Adrenal gland (tissue), 12 donors: Measurements from ENCODE around the gene GLT8D2. TPM values are rescaled to one million over a fixed set of nuclear protein-coding genes. Genes with fewer than 3 reads are reported as not detected.
"Not testable (repeated sequence)": the region's sequence is repeated elsewhere in the genome, so short reads cannot be mapped to it uniquely, and the experiment has no call there.

Experiments used
- DNase-seq, 7 donors: peaks; one replicate each; pipeline ENCODE4 v3.0.0-alpha.2; 2019 to 2020
- H3K27ac ChIP-seq, 5 donors: fragments of 200-600 bp; sonication (generic) in 4 of 5; 1 replicate in 3 of 5; 2 replicates in 2 of 5; pipeline versions ENCODE4 v1.5.1 to v1.8.0; 2016 to 2020; ENCODE audit warnings: mild to moderate bottlenecking in 1 of 5
- H3K27me3 ChIP-seq: fragments of 200-600 bp; 2 replicates; pipeline ENCODE4 v1.8.0; 2021
- H3K36me3 ChIP-seq, 2 donors: fragments of 200-600 bp; replicated peaks in 1 of 2; 1 replicate in 1 of 2; 2 replicates in 1 of 2; pipeline versions ENCODE4 v1.5.1 to v1.8.0; 2018 to 2022
- H3K4me1 ChIP-seq, 2 donors: fragments of 200-600 bp; replicated peaks in 1 of 2; 1 replicate in 1 of 2; 2 replicates in 1 of 2; pipeline versions ENCODE4 v1.5.1 to v1.8.0; 2018 to 2021
- H3K4me3 ChIP-seq, 4 donors: fragments of 200-600 bp; sonication (generic) in 3 of 4; one replicate each; pipeline ENCODE4 v1.5.1; 2016 to 2018
- H3K9me3 ChIP-seq, 3 donors: fragments of 200-600 bp; sonication (generic) in 1 of 3; replicated peaks in 1 of 3; 1 replicate in 2 of 3; 2 replicates in 1 of 3; pipeline versions ENCODE4 v1.5.1 to v1.8.0; 2016 to 2021
- CTCF ChIP-seq, 6 experiments: fragments of 450-650 bp in 4 of 6; fragments of 200-600 bp in 2 of 6; sonication (generic) in 1 of 6; IDR thresholded peaks; 1 replicate in 5 of 6; 2 replicates in 1 of 6; pipeline versions ENCODE4 v1.5.1 to v1.8.0; 2016 to 2021; ENCODE audit warnings: antibody characterized with exemption in 6 of 6, mild to moderate bottlenecking in 2 of 6, moderate library complexity in 1 of 6
- POLR2A ChIP-seq, 2 donors: fragments of 450-650 bp; IDR thresholded peaks; one replicate each; pipeline ENCODE4 v1.6.1; 2017; ENCODE audit warnings: antibody characterized with exemption in 2 of 2, mild to moderate bottlenecking in 2 of 2, moderate library complexity in 1 of 2
- WGBS, 4 donors: extraction: QIAGEN DNeasy Blood & Tissue Kit in 2 of 4; methylation state at CpG; one replicate each; pipeline versions ENCODE4 v1.1.5 to v1.1.7; 2013 to 2017; 5-methylcytosine and 5-hydroxymethylcytosine counted together
- intact Hi-C, 2 donors: fragments of 100-400 bp; cut with DNase I; formaldehyde crosslinking; loops; one replicate each; pipeline versions ENCODE4 v1.14.1 to v1.15.0; 2022 to 2023
- polyA plus RNA-seq, 3 donors: library from polyadenylated mRNA; stranded (reverse); fragments of 200-250 nt in 2 of 3; fragments of 350-450 nt in 1 of 3; fragmentation: Illumina TruSeq in 1 of 3; extraction: RNeasy Lipid Tissue Mini Kit (QIAGEN cat#74804) in 1 of 3; gene quantifications; one replicate each; pipeline ENCODE4 v1.2.3, GENCODE V29; 2013 to 2014
- total RNA-seq, 9 donors: library from RNA; depleted of rRNA in 4 of 9; stranded (reverse); fragments of >200 nt in 4 of 9; fragments of 120-200 nt in 1 of 9; fragmentation: NEBNext Ultra II Directional in 1 of 9; extraction: Animal tissue kit (Norgen Biotek cat#: 25700) in 1 of 9; gene quantifications; one replicate each; pipeline versions ENCODE4 v1.1.0 to v1.2.4, GENCODE V29; 2013 to 2023
- donor health status: healthy with polysubstance abuse.
- donor health status: Bipolar disorder and iron deficiency.
- donor health status: DM: yes; HTN: yes; CAD: no.
- donor health status: DM: no; HTN: no; CAD: no.
- donor health status: DM: no; HTN: no; CAD: no.
- donor health status: DM: yes; HTN: yes; CAD: no.

GLT8D2 gene
- total and polyA plus RNA-seq, 12 donors = 6.3 to 21.2 (median 14.1) TPM

GRCh38 chr12:104024348-104024747 lies 25.6 kb downstream of the GLT8D2 start:
- H3K36me3 ChIP-seq = no peaks in the 10 kb centered on the region
- no peaks in the 10 kb centered on the region for H3K9me3 ChIP-seq
- H3K4me1 ChIP-seq = no peaks in the 10 kb centered on the region
- H3K4me3 ChIP-seq = no peak overlapping the region
- intact Hi-C loops = no loop called here
- DNase-seq = no peak
- no peak overlapping the region for H3K27ac ChIP-seq
- H3K27me3 ChIP-seq = no peaks in the 10 kb centered on the region
- 90 to 93% (median 92%) methylated on average over 6 of the region's 6 CpGs for WGBS, 4 donors
- TF ChIP-seq CTCF (IDR thresholded peaks at IDR 0.05) = no peak
- TF ChIP-seq POLR2A (IDR thresholded peaks at IDR 0.05) = no peak

GRCh38 chr12:104023710-104024109 lies 26.3 kb downstream of the GLT8D2 start:
- intact Hi-C loops = no loop called here
- no peak overlapping the region for H3K27ac ChIP-seq
- no peaks in the 10 kb centered on the region for H3K36me3 ChIP-seq
- DNase-seq = no peak
- TF ChIP-seq CTCF (IDR thresholded peaks at IDR 0.05) = no peak
- no peak for TF ChIP-seq POLR2A (IDR thresholded peaks at IDR 0.05)
- H3K4me1 ChIP-seq = no peaks in the 10 kb centered on the region
- H3K4me3 ChIP-seq = no peak overlapping the region
- no peaks in the 10 kb centered on the region for H3K9me3 ChIP-seq
- WGBS, 4 donors = 68 to 91% (median 72%) methylated on average over 2 of the region's 2 CpGs
- no peaks in the 10 kb centered on the region for H3K27me3 ChIP-seq

GRCh38 chr12:104022786-104023185 lies 27.2 kb downstream of the GLT8D2 start:
- no peak overlapping the region for H3K27ac ChIP-seq
- no peaks in the 10 kb centered on the region for H3K4me1 ChIP-seq
- TF ChIP-seq POLR2A (IDR thresholded peaks at IDR 0.05) (no peak), CTCF (IDR thresholded peaks at IDR 0.05) (no peak)
- H3K9me3 ChIP-seq = no peaks in the 10 kb centered on the region
- H3K27me3 ChIP-seq = no peaks in the 10 kb centered on the region
- intact Hi-C loops = no loop called here
- H3K4me3 ChIP-seq = no peak overlapping the region
- no peak for DNase-seq
- no peaks in the 10 kb centered on the region for H3K36me3 ChIP-seq
- WGBS, 4 donors = 51 to 64% (median 58%) methylated on average over 3 of the region's 3 CpGs

GRCh38 chr12:104021862-104022261 lies 28.1 kb downstream of the GLT8D2 start:
- DNase-seq, intact Hi-C loops, H3K27ac ChIP-seq, H3K9me3 ChIP-seq, H3K4me1 ChIP-seq, H3K27me3 ChIP-seq, H3K4me3 ChIP-seq, H3K36me3 ChIP-seq: not testable (repeated sequence)
- WGBS, 4 donors = 81 to 97% (median 84%) methylated on average over 1 of the region's 1 CpG

- H3K27ac ChIP-seq = no peak overlapping the region
- intact Hi-C loops = no loop called here
- no peak for DNase-seq
- no peaks in the 10 kb centered on the region for H3K4me1 ChIP-seq
- H3K9me3 ChIP-seq = no peaks in the 10 kb centered on the region
- TF ChIP-seq CTCF (IDR thresholded peaks at IDR 0.05) (no peak), POLR2A (IDR thresholded peaks at IDR 0.05) (no peak)
- no peaks in the 10 kb centered on the region for H3K27me3 ChIP-seq
- no peaks in the 10 kb centered on the region for H3K36me3 ChIP-seq
- 69 to 73% (median 71%) methylated on average over 4 of the region's 4 CpGs for WGBS, 4 donors
- H3K4me3 ChIP-seq = no peak overlapping the region
Observed at GRCh38 chr12:104012331-104012730, 37.7 kb downstream of the GLT8D2 start.
